ENCODE data around the gene DPM3. TPM values are rescaled to one million over a fixed set of nuclear protein-coding genes. Genes with fewer than 3 reads are reported as not detected.

Gene DPM3
- total RNA-seq, 3 donors from 2014 or later (not counting 1 experiment from before 2014, with no cell fraction given): 26.8 to 45.7 (median 41.5) TPM

DNA sequence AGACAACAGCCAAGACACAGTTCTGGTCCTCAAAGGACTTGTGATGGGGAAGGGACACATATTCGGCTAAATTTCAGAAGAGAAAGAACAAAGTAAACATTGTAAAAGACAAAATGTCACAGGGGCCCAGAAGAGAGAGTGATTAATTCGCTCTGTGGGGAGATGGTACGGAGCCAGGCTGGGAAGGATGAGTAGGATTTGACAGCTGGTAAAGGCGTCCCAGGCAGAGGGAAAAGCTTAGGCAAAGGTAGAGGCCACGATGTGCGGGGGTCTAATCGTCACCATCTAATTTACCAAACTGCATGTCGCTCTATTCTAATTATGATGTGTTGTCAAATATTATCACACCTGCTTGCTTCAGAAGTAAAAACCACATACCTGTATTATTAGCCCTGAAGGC, 29.9 kb downstream of the DPM3 start:
- H3K27ac Mint-ChIP-seq: no peak overlapping the region
- Histone ChIP-seq H3K9me3 (ENCODE audit: control insufficient read depth, insufficient read depth, low read length) (no peaks in the 10 kb centered on the region), H3K36me3 (ENCODE audit: control insufficient read depth, insufficient read depth, low read length) (no peaks in the 10 kb centered on the region), H3K4me3 (ENCODE audit: low read length) (no peak overlapping the region), H3K27ac (ENCODE audit: low read length) (no peak overlapping the region), H3K4me1 (ENCODE audit: control insufficient read depth, insufficient read depth, low read length) (no peaks in the 10 kb centered on the region), H3K27me3 (ENCODE audit: control insufficient read depth, insufficient read depth, low read length) (no peaks in the 10 kb centered on the region)
- H3K4me3 Mint-ChIP-seq: no peak overlapping the region
- WGBS (ENCODE audit: insufficient coverage): 91% methylated on average over 5 of the region's 8 CpGs
- TF ChIP-seq CTCF (IDR thresholded peaks at IDR 0.05): no peak
- ATAC-seq (no peak), DNase-seq (no peak)
- no peaks in the 10 kb centered on the region for H3K9me3 Mint-ChIP-seq
- intact Hi-C loops (cut with micrococcal nuclease): no loop called here
- no peaks in the 10 kb centered on the region for H3K36me3 Mint-ChIP-seq
- H3K27me3 Mint-ChIP-seq (ENCODE audit: low read depth in 2 of 2): peaks cover 0 to 9% of the 10 kb centered on the region in 2 donors
- no peaks in the 10 kb centered on the region for H3K4me1 Mint-ChIP-seq

GRCh38 chr1:155108296-155108695, 32.0 kb downstream of the DPM3 start:
- Histone ChIP-seq H3K27me3 (ENCODE audit: control insufficient read depth, insufficient read depth, low read length) (no peaks in the 10 kb centered on the region), H3K4me3 (ENCODE audit: low read length) (no peak overlapping the region), H3K27ac (ENCODE audit: low read length) (no peak overlapping the region), H3K36me3 (ENCODE audit: control insufficient read depth, insufficient read depth, low read length) (no peaks in the 10 kb centered on the region), H3K9me3 (ENCODE audit: control insufficient read depth, insufficient read depth, low read length) (no peaks in the 10 kb centered on the region), H3K4me1 (ENCODE audit: control insufficient read depth, insufficient read depth, low read length) (no peaks in the 10 kb centered on the region)
- Mint-ChIP-seq H3K4me1 (no peaks in the 10 kb centered on the region), H3K27me3 (ENCODE audit: low read depth in 2 of 2) (peaks cover 0 to 14% of the 10 kb centered on the region in 2 donors), H3K4me3 (no peak overlapping the region), H3K36me3 (no peaks in the 10 kb centered on the region), H3K27ac (no peak overlapping the region), H3K9me3 (no peaks in the 10 kb centered on the region)
- no peak for ATAC-seq
- intact Hi-C loops (cut with micrococcal nuclease): no loop called here
- DNase-seq: no peak
- 87% methylated on average over 5 of the region's 5 CpGs for WGBS (ENCODE audit: insufficient coverage)
- TF ChIP-seq CTCF (IDR thresholded peaks at IDR 0.05): no peak

DNA sequence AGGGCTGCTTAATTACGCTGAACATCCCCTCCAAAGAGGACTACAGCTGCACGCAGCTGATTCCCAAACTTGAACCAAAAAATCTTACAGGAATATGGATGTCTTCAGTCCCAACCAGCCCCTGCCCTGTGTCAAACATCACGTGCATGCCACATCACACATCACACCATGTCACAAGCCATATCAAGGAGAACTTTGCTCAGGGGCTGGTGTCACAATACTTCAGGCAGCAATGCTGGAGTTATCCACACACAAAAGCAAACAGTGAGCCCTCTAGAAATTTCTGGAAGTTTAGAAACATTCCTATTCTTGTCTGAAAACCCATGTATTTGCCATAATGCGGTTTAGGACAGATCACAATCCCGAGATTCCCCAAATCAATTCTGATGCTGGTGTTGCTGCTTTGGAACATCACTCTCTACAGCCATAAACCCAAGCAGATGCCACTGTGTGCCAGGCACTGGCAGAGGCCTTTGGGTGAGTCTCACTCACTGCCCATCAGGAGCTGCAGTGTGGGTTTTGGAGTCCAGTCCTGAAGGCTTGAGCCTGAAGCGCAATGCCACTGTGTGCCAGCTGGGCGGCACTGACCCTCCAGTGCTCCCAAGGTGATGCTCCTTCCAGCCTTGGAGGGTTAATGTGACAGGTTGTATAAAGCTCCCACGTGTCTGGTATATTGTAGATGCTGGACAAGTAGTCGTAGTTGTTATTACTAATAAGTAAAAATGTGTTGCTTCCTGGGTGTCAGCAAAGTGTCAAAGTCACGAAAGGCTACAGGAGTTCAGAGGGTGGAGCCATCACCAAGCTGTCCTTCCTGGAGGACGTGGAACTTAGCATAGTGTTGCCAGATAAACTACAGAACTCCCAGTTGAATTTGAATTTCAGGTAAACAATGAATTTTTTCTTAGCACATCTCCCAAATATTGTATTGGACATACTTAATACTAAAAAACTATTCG, 32.7 kb downstream of the DPM3 start:
- H3K36me3 ChIP-seq (ENCODE audit: control insufficient read depth, insufficient read depth, low read length): no peaks in the 10 kb centered on the region
- WGBS (ENCODE audit: insufficient coverage): 84% methylated on average over 12 of the region's 12 CpGs
- no peaks in the 10 kb centered on the region for H3K9me3 Mint-ChIP-seq
- DNase-seq (no peak), ATAC-seq (no peak)
- no peak overlapping the region for H3K4me3 Mint-ChIP-seq
- H3K4me1 ChIP-seq (ENCODE audit: control insufficient read depth, insufficient read depth, low read length): no peaks in the 10 kb centered on the region
- no peaks in the 10 kb centered on the region for H3K4me1 Mint-ChIP-seq
- no peaks in the 10 kb centered on the region for H3K27me3 ChIP-seq (ENCODE audit: control insufficient read depth, insufficient read depth, low read length)
- H3K27ac Mint-ChIP-seq: no peak overlapping the region
- no peaks in the 10 kb centered on the region for H3K36me3 Mint-ChIP-seq
- H3K9me3 ChIP-seq (ENCODE audit: control insufficient read depth, insufficient read depth, low read length): no peaks in the 10 kb centered on the region
- no peak overlapping the region for H3K27ac ChIP-seq (ENCODE audit: low read length)
- H3K4me3 ChIP-seq (ENCODE audit: low read length): no peak overlapping the region
- intact Hi-C loops (cut with micrococcal nuclease): no loop called here
- TF ChIP-seq CTCF (IDR thresholded peaks at IDR 0.05): no peak
- H3K27me3 Mint-ChIP-seq (ENCODE audit: low read depth in 2 of 2): peaks cover 0 to 14% of the 10 kb centered on the region in 2 donors
